DMS53 (cell line): ENCODE measurements around the gene FAU.
"Not testable (repeated sequence)": the region's sequence is repeated elsewhere in the genome, so short reads cannot be mapped to it uniquely, and the experiment has no call there.

Experiments
- DNase-seq: peaks from one replicate; lab custom pipeline; 2025; lab: John Stamatoyannopoulos, UW

Gene FAU

DNA sequence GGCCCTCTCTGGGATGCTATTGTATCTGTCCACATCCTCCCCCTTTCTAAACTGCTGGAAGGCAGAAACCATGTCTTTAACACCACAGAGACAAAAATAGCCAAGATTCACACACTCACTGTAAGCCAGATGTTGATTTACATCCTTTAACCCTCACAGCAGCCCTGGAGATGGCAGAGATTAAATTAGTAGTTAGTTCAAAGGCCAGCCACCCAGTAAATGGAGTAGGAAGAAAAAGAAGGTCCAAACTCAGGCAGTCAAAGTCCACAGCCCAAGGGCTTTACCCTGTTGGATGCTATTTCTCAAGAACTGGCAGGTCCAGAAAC, 2.3 kb downstream of the FAU start:
- no peak for DNase-seq

- not testable (repeated sequence) for DNase-seq
Measured at GRCh38 chr11:65118891-65119669, 2.9 kb downstream of the FAU start.

- no peak for DNase-seq
Measured at GRCh38 chr11:65118097-65118837, 3.7 kb downstream of the FAU start.

GRCh38 chr11:65117206-65118096, 4.5 kb downstream of the FAU start, which contains the start of gene ZNHIT2:
TSS of gene ZNHIT2 (minus strand) at chr11:65117701. CDS start at chr11:65117653, 48 bp downstream.
- peak; percentile 100 for DNase-seq

- peak; percentile 85 for DNase-seq
Measured at GRCh38 chr11:65116370-65117205, 5.3 kb downstream of the FAU start.

- no peak for DNase-seq
Measured at GRCh38 chr11:65115361-65116082, 6.4 kb downstream of the FAU start.

DNA sequence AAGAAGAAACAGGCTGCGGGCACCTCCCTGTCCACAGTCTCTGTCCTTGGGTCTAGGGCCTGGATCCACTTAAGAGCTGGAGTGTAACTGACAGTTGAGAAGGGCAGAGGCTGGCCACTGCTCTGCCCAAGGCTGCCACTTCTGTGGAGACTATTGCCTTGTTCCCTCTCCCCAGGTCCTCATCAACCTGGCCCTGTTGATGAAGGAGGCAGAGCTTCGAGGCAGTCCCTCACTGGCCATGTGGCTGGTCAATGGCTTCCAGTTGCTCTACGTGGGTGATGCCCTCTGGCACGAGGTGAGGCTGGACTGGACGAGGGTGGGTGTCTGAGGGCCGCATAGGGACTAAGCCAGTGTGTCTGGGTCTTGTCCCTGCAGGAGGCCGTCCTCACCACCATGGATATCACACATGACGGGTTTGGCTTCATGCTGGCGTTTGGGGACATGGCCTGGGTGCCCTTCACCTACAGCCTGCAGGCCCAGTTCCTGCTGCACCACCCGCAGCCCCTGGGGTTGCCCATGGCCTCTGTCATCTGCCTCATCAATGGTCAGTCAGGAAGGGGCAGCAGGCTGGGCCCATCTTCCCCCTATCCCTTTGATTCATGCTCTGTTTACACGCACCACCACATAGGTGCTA, 7.3 kb downstream of the FAU start:
- no peak for DNase-seq

DNA sequence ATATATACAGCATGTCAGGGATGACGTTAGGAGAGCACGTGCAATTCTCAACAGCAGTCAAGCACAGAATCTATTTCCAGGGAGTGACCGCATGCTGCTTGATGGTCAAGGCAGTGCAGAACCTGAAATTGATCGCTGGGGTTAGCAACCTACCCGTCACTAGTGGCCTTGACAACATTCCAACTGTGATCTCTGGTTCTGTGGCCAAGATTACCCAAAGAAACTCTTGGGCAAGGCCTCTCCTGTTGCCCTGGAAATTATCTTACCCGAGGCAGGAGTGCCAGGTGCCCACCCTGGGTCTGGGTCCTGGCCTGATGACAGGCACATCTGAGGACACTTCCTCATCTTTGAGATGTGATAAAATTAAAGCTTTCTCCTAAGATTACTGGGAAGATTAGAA, 8.1 kb downstream of the FAU start:
- no peak for DNase-seq

DNA sequence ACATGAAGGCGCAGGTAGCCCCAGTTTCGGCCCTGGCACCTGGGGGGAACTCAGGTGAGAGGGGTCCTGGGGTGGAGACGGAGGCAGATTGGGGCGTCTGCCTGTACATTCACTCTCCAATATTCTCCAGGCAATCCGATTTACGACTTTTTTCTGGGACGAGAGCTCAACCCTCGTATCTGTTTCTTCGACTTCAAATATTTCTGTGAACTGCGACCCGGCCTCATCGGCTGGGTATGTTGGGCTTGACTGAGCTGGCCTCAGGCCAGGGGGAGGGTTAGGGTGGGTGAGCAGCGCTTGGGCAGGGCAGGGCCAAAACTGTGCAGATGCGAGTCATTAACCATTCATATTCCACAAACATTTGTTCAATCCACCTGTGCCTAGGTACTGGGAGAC, 8.6 kb downstream of the FAU start:
- no peak for DNase-seq

DNA sequence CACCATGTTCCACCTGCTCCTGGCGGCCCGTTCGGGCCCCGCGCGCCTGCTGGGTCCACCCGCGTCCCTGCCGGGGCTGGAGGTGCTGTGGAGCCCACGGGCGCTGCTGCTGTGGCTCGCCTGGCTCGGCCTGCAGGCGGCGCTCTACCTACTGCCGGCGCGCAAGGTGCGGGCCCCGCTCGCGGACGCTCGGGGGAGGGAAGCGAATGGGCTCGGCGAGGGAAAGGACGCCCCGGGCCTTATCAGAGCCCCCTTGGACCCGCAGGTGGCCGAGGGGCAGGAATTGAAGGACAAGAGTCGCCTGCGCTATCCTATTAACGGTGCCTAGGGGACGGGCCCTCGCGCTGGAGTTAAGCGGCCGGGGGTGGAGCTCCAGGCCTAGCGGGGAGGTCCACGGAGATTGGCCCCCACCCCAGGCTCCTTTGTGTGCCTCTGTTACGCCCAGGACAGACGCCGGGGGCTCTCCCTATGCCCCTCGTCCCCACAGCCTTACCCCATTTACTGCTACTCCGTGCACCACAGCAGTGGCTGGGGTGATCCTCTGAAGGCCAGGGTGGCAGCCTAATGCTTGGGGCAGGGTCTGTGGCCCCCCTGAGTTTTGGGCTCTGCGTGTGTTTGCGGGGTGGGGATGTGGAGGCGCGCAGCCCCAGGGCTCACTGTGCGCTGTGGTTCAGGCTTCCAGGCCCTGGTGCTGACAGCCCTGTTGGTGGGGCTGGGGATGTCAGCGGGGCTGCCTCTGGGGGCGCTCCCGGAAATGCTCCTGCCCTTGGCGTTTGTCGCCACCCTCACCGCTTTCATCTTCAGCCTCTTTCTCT, 9.2 kb downstream of the FAU start:
- peak; percentile 84 for DNase-seq

DNA sequence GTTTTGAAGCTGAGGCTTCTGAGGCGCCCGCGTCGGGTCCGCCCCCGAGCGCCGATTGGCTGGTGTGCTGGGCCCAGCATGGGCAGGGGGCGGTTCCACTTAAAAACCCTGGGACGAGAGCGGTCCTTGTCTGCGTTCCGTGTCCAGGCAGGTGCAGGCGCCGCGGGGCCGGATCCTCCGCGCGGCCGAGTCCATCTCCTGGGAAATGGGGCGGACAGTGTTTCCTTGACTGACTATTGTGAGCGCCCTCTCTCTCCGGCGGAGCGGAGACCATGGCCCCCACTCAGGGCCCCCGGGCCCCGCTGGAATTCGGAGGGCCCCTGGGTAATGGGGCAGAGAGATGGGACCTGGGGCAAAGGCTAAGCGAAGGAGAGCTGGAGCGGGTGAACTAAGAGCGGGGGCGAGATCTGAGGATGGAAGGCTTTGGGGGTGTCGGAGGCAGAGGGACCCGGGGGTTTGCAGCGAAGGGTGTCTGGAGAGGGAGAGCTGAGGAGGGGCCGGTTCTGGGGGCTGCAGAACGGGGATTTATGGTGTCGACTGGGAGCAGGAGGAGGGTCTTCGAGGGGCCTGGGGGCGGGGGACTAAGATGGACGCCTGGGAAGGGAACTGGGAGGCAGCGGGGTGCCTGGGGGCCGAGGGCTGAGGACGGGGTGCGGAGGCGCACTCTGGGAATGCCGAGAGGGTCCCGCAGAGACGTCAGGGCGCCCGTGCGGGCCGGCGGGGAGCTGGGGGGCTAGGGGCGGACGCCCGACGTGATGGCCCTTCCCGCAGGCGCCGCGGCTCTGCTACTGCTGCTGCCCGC, 10.0 kb downstream of the FAU start, which contains the start of gene TM7SF2:
TM7SF2 (plus strand) TSS at position 129 of the 802 bp plus-strand sequence; CDS start at position 273, 144 bp downstream.
- peak; percentile 99 for DNase-seq

- no peak for DNase-seq
Measured at GRCh38 chr11:65111159-65111743, 10.7 kb downstream of the FAU start.

- peak; percentile 91 for DNase-seq
Measured at GRCh38 chr11:65110354-65110861, 11.5 kb downstream of the FAU start.

DNA sequence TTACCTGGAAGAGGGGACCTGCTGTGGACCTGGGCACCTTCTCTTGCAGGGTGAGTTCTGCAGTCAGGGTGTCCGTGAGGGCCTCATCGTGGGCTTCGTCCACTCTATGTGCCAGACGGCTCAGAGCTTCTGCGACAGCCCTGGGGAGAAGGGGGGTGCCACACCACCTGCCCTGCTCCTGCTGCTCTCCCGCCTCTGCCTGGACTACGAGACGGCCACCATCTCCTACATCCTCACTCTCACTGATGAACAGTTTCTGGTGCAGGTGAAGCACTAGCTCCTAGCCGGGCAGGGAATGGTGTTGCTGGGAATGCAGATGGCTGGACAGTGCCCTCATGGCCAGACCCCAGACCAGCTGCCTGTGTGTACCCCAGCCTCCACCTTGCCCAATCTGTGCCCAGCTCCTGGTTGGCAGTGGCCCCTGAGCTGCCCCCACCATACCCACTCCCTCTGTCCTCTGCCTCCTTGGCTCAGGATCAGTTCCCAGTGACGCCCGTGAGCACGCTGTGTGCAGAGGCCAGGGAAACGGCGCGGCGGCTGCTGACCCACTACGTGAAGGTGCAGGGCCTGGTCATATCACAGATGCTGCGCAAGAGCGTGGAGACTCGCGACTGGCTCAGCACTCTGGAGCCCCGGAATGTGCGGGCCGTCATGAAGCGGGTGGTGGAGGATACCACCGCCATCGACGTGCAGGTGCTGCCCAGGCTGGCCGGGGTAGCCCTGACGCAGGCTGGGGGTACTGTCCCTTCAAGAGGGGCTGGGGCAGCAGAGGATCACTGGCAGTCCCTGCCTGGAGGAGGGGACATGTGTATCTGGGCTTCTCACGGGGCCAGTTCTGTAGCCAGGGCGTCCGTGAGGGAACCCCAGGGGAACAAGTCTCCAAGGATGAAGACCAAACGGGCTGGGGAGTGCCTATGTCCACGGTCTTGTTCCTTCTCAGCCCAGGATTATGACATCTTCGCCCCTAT, 12.4 kb downstream of the FAU start:
- DNase-seq, result no peak

DNA sequence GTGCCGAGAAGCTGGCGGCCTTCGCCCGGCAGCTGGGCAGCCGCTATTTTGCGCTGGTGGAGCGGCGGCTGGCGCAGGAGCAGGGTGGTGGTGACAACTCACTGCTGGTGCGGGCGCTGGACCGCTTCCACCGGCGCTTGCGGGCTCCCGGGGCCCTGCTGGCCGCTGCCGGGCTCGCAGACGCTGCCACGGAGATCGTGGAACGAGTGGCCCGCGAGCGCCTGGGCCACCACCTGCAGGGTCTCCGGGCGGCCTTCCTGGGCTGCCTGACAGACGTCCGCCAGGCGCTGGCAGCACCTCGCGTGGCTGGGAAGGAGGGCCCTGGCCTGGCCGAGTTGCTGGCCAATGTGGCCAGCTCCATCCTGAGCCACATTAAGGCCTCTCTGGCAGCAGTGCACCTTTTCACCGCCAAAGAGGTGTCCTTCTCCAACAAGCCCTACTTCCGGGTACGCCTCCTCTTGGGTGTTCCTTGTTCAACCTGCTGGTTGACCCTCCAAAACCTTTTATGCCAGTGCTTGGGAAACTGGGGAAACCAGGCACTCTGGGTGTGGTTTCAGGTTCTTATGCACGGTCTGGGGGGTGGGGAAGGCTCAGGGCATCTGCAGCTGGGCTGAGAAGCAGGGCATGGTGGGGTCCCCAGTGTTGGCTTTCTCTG, 13.3 kb downstream of the FAU start:
- no peak for DNase-seq
